RWPE1 (cell line): Measurements from ENCODE around the gene DNAJB1.
A peak's percentile ranks its signal among the peaks of the same experiment; 100 is the strongest.

Experiments
- CTCF ChIA-PET: fragments of 350-600 bp; sonication (Branson Sonifier 250); formaldehyde crosslinking; extraction: SDS; loops from one replicate; lab custom pipeline; 2021; lab: Yijun Ruan, JAX
- POLR2A ChIA-PET: fragments of 400-600 bp; formaldehyde crosslinking; extraction: SDS; loops from one replicate; lab custom pipeline; 2020; ENCODE audit warnings: antibody characterized with exemption; ENCODE audit not compliant: low non-redundant PET; lab: Yijun Ruan, JAX
- DNase-seq: peaks from one replicate; pipeline ENCODE4 v3.0.0; 2012; ENCODE audit warnings: low spot score
- H3K27ac ChIP-seq: fragments of 450-650 bp; 2 replicates; pipeline ENCODE4 v1.5.1; 2017
- CTCF ChIP-seq: fragments of 450-650 bp; conservative IDR thresholded peaks from 2 replicates; pipeline ENCODE4 v1.5.1; 2017; ENCODE audit warnings: low read depth, mild to moderate bottlenecking

DNAJB1 gene

GRCh38 chr19:14533450-14533849, 15.3 kb upstream of the DNAJB1 start:
- no peak for DNase-seq
- POLR2A ChIA-PET = no interaction called here
- H3K27ac ChIP-seq = peak overlapping the region; percentile 43
- no peak for TF ChIP-seq CTCF
- CTCF ChIA-PET = interaction anchor here (0.7 kb wide), 1 partner anchor 27 kb away, joined by 4 read pairs; no protein-coding TSS in a partner anchor

GRCh38 chr19:14530506-14530905, 12.3 kb upstream of the DNAJB1 start:
- CTCF ChIA-PET = interaction anchor here (0.6 kb wide), 1 partner anchor 46 kb away, joined by 5 read pairs; no protein-coding TSS in a partner anchor
- H3K27ac ChIP-seq = no peak overlapping the region
- POLR2A ChIA-PET = no interaction called here
- TF ChIP-seq CTCF = no peak
- no peak for DNase-seq

GRCh38 chr19:14530005-14530348, 11.8 kb upstream of the DNAJB1 start:
- DNase-seq = no peak
- peak overlapping the region; percentile 99 for H3K27ac ChIP-seq
- ChIA-PET POLR2A (no interaction called here), CTCF (interaction anchor here (0.6 kb wide), 1 partner anchor 16 kb away, joined by 3 read pairs; no protein-coding TSS in a partner anchor)
- no peak for TF ChIP-seq CTCF

- no peak for TF ChIP-seq CTCF
- POLR2A ChIA-PET = interaction anchor here (2.4 kb wide), 1 partner anchor 12 kb away, joined by 13 read pairs; the partner anchor contains the start of gene DNAJB1
- peak within 1 kb of the TSS; percentile 99 for H3K27ac ChIP-seq
- DNase-seq = peak; percentile 99
- CTCF ChIA-PET = interaction anchor here (0.6 kb wide), 1 partner anchor 16 kb away, joined by 3 read pairs; no protein-coding TSS in a partner anchor
Measured at GRCh38 chr19:14529254-14530004, 11.2 kb upstream of the DNAJB1 start, which contains the start of gene TECR. Gene TECR (plus strand): TSS chr19:14529594. CDS start chr19:14529697, 103 bp downstream.

- CTCF ChIA-PET = no interaction called here
- POLR2A ChIA-PET = interaction anchor here (2.4 kb wide), 1 partner anchor 11 kb away, joined by 13 read pairs; the partner anchor contains the start of gene DNAJB1
- DNase-seq = no peak
- H3K27ac ChIP-seq = peak overlapping the region; percentile 99
- no peak for TF ChIP-seq CTCF
Measured at GRCh38 chr19:14528419-14529253, 10.4 kb upstream of the DNAJB1 start.

GRCh38 chr19:14526423-14526822, 8.2 kb upstream of the DNAJB1 start:
- TF ChIP-seq CTCF = no peak
- DNase-seq = no peak
- H3K27ac ChIP-seq = peak overlapping the region; percentile 99
- ChIA-PET CTCF (interaction anchor here (0.7 kb wide), 1 partner anchor 11 kb away, joined by 3 read pairs; no protein-coding TSS in a partner anchor), POLR2A (interaction anchor here (1.2 kb wide), 1 partner anchor 9 kb away, joined by 8 read pairs; the partner anchor contains the start of gene DNAJB1)
